NCI-H1417 treated with DMSO at 0.1 percent for 48 hours (cell line): ENCODE data around the gene CCDC59.

Experiments used
- DNase-seq: peaks from one replicate; lab custom pipeline; 2025; lab: John Stamatoyannopoulos, UW

CCDC59 gene

GRCh38 chr12:82314406-82314892 lies 43.7 kb downstream of the CCDC59 start:
- DNase-seq: no peak
